Nephron (organoid): ENCODE data around the gene NKTR.

Source experiments
- H3K27ac Mint-ChIP-seq, 3 experiments: 2 replicates each; pipeline ENCODE4 v1.8.0; 2020; ENCODE audit warnings: mixed read lengths in 3 of 3, mild to moderate bottlenecking in 2 of 3, moderate library complexity in 1 of 3
- H3K27me3 Mint-ChIP-seq: 2 replicates; pipeline ENCODE4 v1.8.0; 2021; ENCODE audit warnings: low read depth, mild to moderate bottlenecking, moderate library complexity, mixed read lengths
- H3K36me3 Mint-ChIP-seq: 2 replicates; pipeline ENCODE4 v1.8.0; 2020; ENCODE audit warnings: low read depth, mixed read lengths
- H3K4me1 Mint-ChIP-seq: 2 replicates; pipeline ENCODE4 v1.8.0; 2020; ENCODE audit warnings: mixed read lengths
- H3K4me3 Mint-ChIP-seq, 3 experiments: 2 replicates each; pipeline ENCODE4 v1.8.0; 2020; ENCODE audit warnings: mild to moderate bottlenecking in 3 of 3, mixed read lengths in 3 of 3, moderate library complexity in 2 of 3
- H3K9me3 Mint-ChIP-seq: 2 replicates; pipeline ENCODE4 v1.8.0; 2020; ENCODE audit warnings: mixed read lengths
- TF ChIP-seq, protein P1 (sequence below), 3 experiments: fragments of 200-600 bp; sonication (generic); IDR thresholded peaks; one replicate each; pipeline ENCODE4 v1.5.0; 2021; ENCODE audit warnings: antibody characterized with exemption in 3 of 3; ENCODE audit not compliant: unreplicated experiment in 3 of 3

The NKTR gene

DNA sequence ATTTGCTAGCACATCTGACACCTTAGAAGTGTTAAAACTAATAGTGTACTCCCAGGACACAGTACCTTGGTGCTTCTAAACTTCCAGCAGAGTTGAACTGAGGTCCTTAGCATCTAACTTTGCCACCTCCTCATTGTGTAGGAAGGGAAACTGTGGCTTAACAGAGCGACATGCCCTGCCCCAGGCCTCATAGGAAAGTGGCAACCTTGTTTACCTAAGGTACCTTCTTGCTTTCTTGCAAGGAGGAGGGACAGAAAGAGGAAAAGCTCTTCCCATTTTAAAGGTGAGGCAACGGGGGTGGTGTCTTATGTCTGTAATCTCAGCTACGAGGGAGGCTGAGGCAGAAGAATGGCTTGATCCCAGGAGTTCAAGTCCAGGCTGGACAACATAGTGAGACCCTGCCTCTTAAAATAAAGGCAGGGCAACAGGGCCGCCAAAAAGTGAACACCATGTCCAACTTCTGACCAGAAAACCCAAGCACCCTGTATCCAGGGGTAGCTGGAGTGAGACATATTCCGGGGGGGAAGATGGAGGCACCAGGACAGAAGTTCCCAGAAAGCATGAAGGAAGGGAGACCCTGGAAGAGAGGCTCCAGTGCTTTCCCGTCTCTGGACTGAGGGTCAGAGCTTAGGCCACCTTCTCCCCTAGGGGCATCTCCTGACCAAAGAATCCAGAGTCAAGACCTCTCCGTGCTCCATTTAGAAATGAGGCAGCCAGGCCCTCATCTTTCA, 84.3 kb downstream of the NKTR start:
- H3K27me3 Mint-ChIP-seq: peaks cover 15% of the 10 kb centered on the region
- H3K4me1 Mint-ChIP-seq: peaks cover 39% of the 10 kb centered on the region
- TF ChIP-seq, protein P1, sequence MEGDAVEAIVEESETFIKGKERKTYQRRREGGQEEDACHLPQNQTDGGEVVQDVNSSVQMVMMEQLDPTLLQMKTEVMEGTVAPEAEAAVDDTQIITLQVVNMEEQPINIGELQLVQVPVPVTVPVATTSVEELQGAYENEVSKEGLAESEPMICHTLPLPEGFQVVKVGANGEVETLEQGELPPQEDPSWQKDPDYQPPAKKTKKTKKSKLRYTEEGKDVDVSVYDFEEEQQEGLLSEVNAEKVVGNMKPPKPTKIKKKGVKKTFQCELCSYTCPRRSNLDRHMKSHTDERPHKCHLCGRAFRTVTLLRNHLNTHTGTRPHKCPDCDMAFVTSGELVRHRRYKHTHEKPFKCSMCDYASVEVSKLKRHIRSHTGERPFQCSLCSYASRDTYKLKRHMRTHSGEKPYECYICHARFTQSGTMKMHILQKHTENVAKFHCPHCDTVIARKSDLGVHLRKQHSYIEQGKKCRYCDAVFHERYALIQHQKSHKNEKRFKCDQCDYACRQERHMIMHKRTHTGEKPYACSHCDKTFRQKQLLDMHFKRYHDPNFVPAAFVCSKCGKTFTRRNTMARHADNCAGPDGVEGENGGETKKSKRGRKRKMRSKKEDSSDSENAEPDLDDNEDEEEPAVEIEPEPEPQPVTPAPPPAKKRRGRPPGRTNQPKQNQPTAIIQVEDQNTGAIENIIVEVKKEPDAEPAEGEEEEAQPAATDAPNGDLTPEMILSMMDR (IDR thresholded peaks at IDR 0.05; ENCODE audit: unreplicated experiment in 3 of 3): no peak
- H3K36me3 Mint-ChIP-seq: no peaks in the 10 kb centered on the region
- H3K4me3 Mint-ChIP-seq: peak overlapping the region in 1 of 3 experiments; percentile 79
- no peak overlapping the region for H3K27ac Mint-ChIP-seq
- H3K9me3 Mint-ChIP-seq: no peaks in the 10 kb centered on the region

DNA sequence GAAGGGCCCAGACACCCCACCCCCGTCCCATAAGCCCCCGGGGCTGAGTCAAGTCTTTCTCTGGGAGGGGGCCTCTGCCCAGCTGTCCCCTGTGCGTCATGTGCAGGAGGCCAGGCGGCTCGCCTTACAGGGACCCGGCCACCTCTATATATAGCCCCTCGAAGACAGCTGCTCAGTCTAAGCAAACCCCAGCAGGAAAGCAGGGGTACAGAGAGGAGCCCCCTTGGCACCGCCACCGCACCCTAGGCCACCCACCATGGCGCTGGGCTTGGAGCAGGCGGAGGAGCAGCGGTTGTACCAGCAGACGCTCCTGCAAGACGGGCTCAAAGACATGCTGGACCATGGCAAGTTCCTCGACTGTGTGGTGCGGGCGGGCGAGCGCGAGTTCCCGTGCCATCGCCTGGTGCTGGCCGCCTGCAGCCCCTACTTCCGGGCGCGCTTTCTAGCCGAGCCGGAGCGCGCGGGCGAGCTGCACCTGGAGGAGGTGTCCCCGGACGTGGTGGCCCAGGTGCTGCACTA, 84.9 kb downstream of the NKTR start, which contains the start of gene KLHL40:
KLHL40 (plus strand) TSS at position 175 of the 519 bp plus-strand sequence; CDS start at position 257, 82 bp downstream.
- Mint-ChIP-seq H3K27me3 (peaks cover 15% of the 10 kb centered on the region), H3K4me1 (peaks cover 44% of the 10 kb centered on the region), H3K36me3 (no peaks in the 10 kb centered on the region), H3K4me3 (peak within 1 kb of the TSS in 2 of 3 experiments; percentile 79 to 80), H3K9me3 (no peaks in the 10 kb centered on the region), H3K27ac (no peak within 1 kb of the TSS)
- TF ChIP-seq, protein P1 (IDR thresholded peaks at IDR 0.05; ENCODE audit: unreplicated experiment in 3 of 3): no peak

DNA sequence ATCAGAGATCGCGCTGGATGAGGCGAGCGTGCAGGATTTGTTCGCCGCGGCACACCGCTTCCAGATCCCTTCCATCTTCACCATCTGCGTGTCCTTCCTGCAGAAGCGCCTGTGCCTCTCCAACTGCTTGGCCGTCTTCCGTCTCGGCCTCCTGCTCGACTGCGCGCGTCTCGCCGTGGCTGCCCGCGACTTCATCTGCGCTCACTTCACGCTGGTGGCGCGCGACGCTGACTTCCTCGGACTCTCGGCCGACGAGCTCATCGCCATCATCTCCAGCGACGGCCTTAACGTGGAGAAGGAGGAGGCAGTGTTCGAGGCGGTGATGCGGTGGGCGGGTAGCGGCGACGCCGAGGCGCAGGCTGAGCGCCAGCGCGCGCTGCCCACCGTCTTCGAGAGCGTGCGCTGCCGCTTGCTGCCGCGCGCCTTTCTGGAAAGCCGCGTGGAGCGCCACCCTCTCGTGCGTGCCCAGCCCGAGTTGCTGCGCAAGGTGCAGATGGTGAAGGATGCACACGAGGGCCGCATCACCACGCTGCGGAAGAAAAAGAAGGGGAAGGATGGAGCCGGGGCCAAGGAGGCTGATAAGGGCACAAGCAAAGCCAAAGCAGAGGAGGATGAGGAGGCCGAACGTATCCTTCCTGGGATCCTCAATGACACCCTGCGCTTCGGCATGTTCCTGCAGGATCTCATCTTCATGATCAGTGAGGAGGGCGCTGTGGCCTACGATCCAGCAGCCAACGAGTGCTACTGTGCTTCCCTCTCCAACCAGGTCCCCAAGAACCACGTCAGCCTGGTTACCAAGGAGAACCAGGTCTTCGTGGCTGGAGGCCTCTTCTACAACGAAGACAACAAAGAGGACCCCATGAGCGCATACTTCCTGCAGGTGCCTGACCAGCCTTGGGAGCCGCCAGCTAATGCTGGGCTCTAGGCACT, 85.7 kb downstream of the NKTR start:
- no peaks in the 10 kb centered on the region for H3K9me3 Mint-ChIP-seq
- H3K4me3 Mint-ChIP-seq: peak overlapping the region in 2 of 3 experiments; percentile 79 to 80
- no peaks in the 10 kb centered on the region for H3K36me3 Mint-ChIP-seq
- H3K27me3 Mint-ChIP-seq: peaks cover 21% of the 10 kb centered on the region
- no peak overlapping the region for H3K27ac Mint-ChIP-seq
- TF ChIP-seq, protein P1 (IDR thresholded peaks at IDR 0.05; ENCODE audit: unreplicated experiment in 3 of 3): no peak
- H3K4me1 Mint-ChIP-seq: peaks cover 44% of the 10 kb centered on the region

DNA sequence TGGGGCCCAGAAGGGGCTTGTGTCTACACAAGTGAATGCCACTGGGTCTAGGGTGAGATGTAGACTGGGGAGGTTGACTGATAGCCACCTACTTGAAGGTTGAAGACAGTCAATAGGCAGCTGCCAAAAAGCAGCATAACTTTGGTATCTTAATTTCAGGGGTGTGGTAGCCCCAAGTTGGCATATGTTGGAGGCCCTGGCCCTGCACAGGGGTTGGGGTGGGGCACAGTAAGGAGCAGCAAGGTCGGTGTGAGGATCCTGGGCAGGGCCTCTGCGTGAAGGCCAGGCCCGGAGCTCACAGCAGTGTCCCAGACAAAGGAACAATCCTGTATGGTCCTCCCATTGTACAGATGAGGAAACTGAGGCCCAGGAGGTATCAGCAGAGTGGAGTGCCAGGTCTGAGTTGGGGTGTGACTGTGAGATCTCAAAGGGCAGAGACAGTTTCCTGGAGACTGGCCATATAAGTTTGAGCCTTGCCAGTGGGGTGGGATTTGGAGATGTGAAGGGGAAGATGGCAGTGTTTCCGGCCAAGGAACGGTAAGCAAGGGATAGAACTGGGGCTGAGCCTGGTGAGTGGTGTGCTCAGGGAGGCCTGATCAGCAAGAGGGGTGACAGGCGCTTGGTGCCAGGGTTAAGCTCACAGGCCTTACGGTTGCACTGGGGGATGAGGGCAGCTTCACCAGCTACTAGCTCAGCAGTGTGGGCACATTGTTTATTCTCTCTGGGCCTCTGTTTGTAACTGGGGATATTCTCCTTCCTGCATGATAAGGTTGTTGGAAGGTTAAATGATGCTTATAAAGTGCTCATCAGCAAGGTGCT, 86.6 kb downstream of the NKTR start:
- no peaks in the 10 kb centered on the region for H3K36me3 Mint-ChIP-seq
- peaks cover 38% of the 10 kb centered on the region for H3K4me1 Mint-ChIP-seq
- peaks cover 24% of the 10 kb centered on the region for H3K27me3 Mint-ChIP-seq
- H3K27ac Mint-ChIP-seq: no peak overlapping the region
- no peaks in the 10 kb centered on the region for H3K9me3 Mint-ChIP-seq
- peak overlapping the region; percentile 6 to 80 (median 79) for H3K4me3 Mint-ChIP-seq
- TF ChIP-seq, protein P1 (IDR thresholded peaks at IDR 0.05; ENCODE audit: unreplicated experiment in 3 of 3): no peak

DNA sequence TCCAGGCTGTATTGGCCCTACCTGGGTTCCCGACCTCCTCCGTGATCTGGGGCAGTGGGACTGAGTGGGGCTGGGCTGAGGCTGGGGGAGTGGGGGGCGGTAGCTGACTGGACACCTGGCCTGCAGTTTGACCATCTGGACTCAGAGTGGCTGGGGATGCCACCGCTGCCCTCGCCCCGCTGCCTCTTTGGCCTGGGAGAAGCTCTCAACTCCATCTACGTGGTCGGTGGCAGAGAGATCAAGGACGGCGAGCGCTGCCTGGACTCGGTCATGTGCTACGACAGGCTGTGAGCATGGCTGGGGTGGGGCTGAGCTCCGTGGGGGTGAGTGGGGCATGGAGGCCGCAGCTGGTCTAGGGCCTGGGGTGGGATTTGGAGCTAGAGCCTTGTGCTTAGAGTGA, 87.5 kb downstream of the NKTR start:
- peaks cover 35% of the 10 kb centered on the region for H3K4me1 Mint-ChIP-seq
- no peaks in the 10 kb centered on the region for H3K9me3 Mint-ChIP-seq
- TF ChIP-seq, protein P1 (IDR thresholded peaks at IDR 0.05; ENCODE audit: unreplicated experiment in 3 of 3): no peak
- no peak overlapping the region for H3K27ac Mint-ChIP-seq
- H3K27me3 Mint-ChIP-seq: peaks cover 24% of the 10 kb centered on the region
- H3K4me3 Mint-ChIP-seq: peak overlapping the region in 2 of 3 experiments; percentile 79 to 80
- H3K36me3 Mint-ChIP-seq: no peaks in the 10 kb centered on the region
